ENCODE measurements around the gene PRPF18. TPM values are rescaled to one million over a fixed set of nuclear protein-coding genes. Genes with fewer than 3 reads are reported as not detected.
"Not testable (repeated sequence)": the region's sequence is repeated elsewhere in the genome, so short reads cannot be mapped to it uniquely, and the experiment has no call there.

Gene PRPF18
- total RNA-seq (28.9 and 31.8 TPM in 2 replicates), polyA plus RNA-seq (12.2 and 19.1 TPM in 2 replicates), polyA minus RNA-seq (10.5 and 15.3 TPM in 2 replicates)
- 39.2 TPM for total RNA-seq (2013)

- CTCF ChIA-PET = interaction anchor here (0.7 to 1.6 kb wide), 7 partner anchors 33 to 598 kb away, joined by 3 to 7 read pairs (median 3); partner anchors contain the start of gene MCM10
- peak; percentile 99 for TF ChIP-seq CTCF (IDR thresholded peaks at IDR 0.05)
- no peak for TF ChIP-seq EZH2 (IDR thresholded peaks at IDR 0.05; ENCODE audit: borderline replicate concordance, insufficient read depth, low read depth, low read length, poor library complexity, severe bottlenecking)
- H3K27ac ChIP-seq (ENCODE audit: low read length in 2 of 2) = peak within 1 kb of the TSS; percentile 0 to 85
These were observed at the start of gene PRPF18 for GRCh38 chr10:13586676-13587355. Gene PRPF18, plus strand, starts transcription at chr10:13586965. Its CDS starts 122 bp downstream, at chr10:13587087.

DNA sequence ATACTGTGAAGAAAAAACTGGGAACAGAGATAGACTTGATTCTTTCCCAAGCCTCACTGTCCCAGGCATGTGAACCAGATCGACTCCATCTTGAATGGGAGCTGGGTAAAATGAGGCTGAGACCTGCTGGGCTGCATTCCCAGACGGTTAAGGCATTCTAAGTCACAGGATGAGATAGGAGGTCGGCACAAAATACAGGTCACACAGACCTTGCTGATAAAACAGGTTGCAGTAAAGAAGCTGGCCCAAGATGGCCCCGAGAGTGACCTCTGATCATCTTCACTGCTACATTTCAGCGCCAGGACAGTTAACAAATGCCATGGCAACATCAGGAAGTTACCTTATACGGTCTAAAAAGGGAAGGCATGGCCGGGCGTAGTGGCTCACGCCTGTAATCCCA, 48.8 kb upstream of the PRPF18 start:
- ATAC-seq (ENCODE audit: low read depth); H3K36me3 ChIP-seq (replicated peaks in 1 of 2; ENCODE audit: control extremely low read depth in 1 of 2, control insufficient read depth in 1 of 2, extremely low read depth in 1 of 2, insufficient read depth in 2 of 2, low read length in 1 of 2); H3K4me1 Mint-ChIP-seq; POLR2A ChIA-PET; H3K27ac ChIP-seq (ENCODE audit: low read length in 2 of 2); intact Hi-C loops (cut with micrococcal nuclease); H3K27ac Mint-ChIP-seq; H3K4me2 ChIP-seq (replicated peaks; ENCODE audit: low read depth, low read length, poor library complexity, severe bottlenecking); H3K9me3 ChIP-seq (ENCODE audit: control extremely low read depth in 1 of 3, control insufficient read depth in 2 of 3, insufficient read depth in 1 of 3, low read length in 2 of 3); H3K4me3 ChIP-seq (ENCODE audit: control extremely low read depth in 1 of 5, extremely low read depth in 1 of 5, insufficient read depth in 1 of 5, low read depth in 2 of 5, low read length in 4 of 5); H3K9me3 Mint-ChIP-seq (ENCODE audit: insufficient read depth); DNase-seq; H2AFZ ChIP-seq (ENCODE audit: insufficient read depth, low read depth, low read length, poor library complexity, severe bottlenecking); H3K9ac ChIP-seq (ENCODE audit: low read length); H3K4me3 Mint-ChIP-seq; H3K79me2 ChIP-seq (ENCODE audit: control insufficient read depth, insufficient read depth, low read length); H4K20me1 ChIP-seq (ENCODE audit: control insufficient read depth, insufficient read depth, low read length, poor library complexity, severe bottlenecking); H3K4me1 ChIP-seq (ENCODE audit: control insufficient read depth in 2 of 2, insufficient read depth in 2 of 2, low read length in 2 of 2): not testable (repeated sequence)
- peaks cover 0 to 18% (median 5%) of the 10 kb centered on the region in 4 experiments for H3K27me3 ChIP-seq (replicated peaks in 1 of 4; ENCODE audit: control extremely low read depth in 1 of 4, control insufficient read depth in 3 of 4, insufficient read depth in 4 of 4, low read length in 3 of 4)
- WGBS (ENCODE audit: insufficient coverage) = 87% methylated on average over 9 of the region's 9 CpGs
- CTCF ChIA-PET = interaction anchor here (0.6 to 1.7 kb wide), 4 partner anchors 31 to 293 kb away, joined by 3 to 5 read pairs (median 4); no protein-coding TSS in a partner anchor
- peaks cover 53% of the 10 kb centered on the region for H3K27me3 Mint-ChIP-seq

More at GRCh38 chr10:13586676-13587355, at the start of gene PRPF18:
- Histone ChIP-seq H3K4me1 (ENCODE audit: control insufficient read depth in 2 of 2, insufficient read depth in 2 of 2, low read length in 2 of 2) (peaks cover 10 to 13% of the 10 kb centered on the region in 2 donors), H3K9me3 (ENCODE audit: control extremely low read depth in 1 of 3, control insufficient read depth in 2 of 3, insufficient read depth in 1 of 3, low read length in 2 of 3) (no peaks in the 10 kb centered on the region), H3K9ac (ENCODE audit: low read length) (peak within 1 kb of the TSS; percentile 96), H3K4me3 (ENCODE audit: control extremely low read depth in 1 of 5, extremely low read depth in 1 of 5, insufficient read depth in 1 of 5, low read depth in 2 of 5, low read length in 4 of 5) (peak within 1 kb of the TSS; percentile 53 to 99 (median 84)), H2AFZ (ENCODE audit: insufficient read depth, low read depth, low read length, poor library complexity, severe bottlenecking) (peak within 1 kb of the TSS; percentile 98), H3K36me3 (replicated peaks in 1 of 2; ENCODE audit: control extremely low read depth in 1 of 2, control insufficient read depth in 1 of 2, extremely low read depth in 1 of 2, insufficient read depth in 2 of 2, low read length in 1 of 2) (peaks cover 0 to 2% of the 10 kb centered on the region in 2 experiments), H3K79me2 (ENCODE audit: control insufficient read depth, insufficient read depth, low read length) (peaks cover 44% of the 10 kb centered on the region), H4K20me1 (ENCODE audit: control insufficient read depth, insufficient read depth, low read length, poor library complexity, severe bottlenecking) (peaks cover 5% of the 10 kb centered on the region), H3K4me2 (replicated peaks; ENCODE audit: low read depth, low read length, poor library complexity, severe bottlenecking) (peak within 1 kb of the TSS; percentile 91), H3K27me3 (replicated peaks in 1 of 4; ENCODE audit: control extremely low read depth in 1 of 4, control insufficient read depth in 3 of 4, insufficient read depth in 4 of 4, low read length in 3 of 4) (peaks cover 0 to 16% (median 2%) of the 10 kb centered on the region in 4 experiments)
- 1% methylated on average over 37 of the region's 38 CpGs for WGBS (ENCODE audit: insufficient coverage)
- POLR2A ChIA-PET = interaction anchor here (1.0 to 1.5 kb wide), 2 partner anchors 198 to 285 kb away, joined by 3 to 4 read pairs; no protein-coding TSS in a partner anchor
- ATAC-seq (ENCODE audit: low read depth) = peak; percentile 100
- no peaks in the 10 kb centered on the region for H3K9me3 Mint-ChIP-seq (ENCODE audit: insufficient read depth)
- H3K27me3 Mint-ChIP-seq = peaks cover 25% of the 10 kb centered on the region
- H3K27ac Mint-ChIP-seq = peak within 1 kb of the TSS; percentile 90
- H3K4me1 Mint-ChIP-seq = peaks cover 31% of the 10 kb centered on the region
- intact Hi-C loops (cut with micrococcal nuclease) = loop anchor here (1.0 to 10.0 kb wide), 6 partner anchors 188 to 1582 kb away; partner anchors contain the start of genes CDNF, HSPA14, MSANTD7 and NMT2
- peak; percentile 95 for DNase-seq
- H3K4me3 Mint-ChIP-seq = peak within 1 kb of the TSS; percentile 95
